Measurements from ENCODE around the gene ABCA5. TPM values are rescaled to one million over a fixed set of nuclear protein-coding genes. Genes with fewer than 3 reads are reported as not detected.

The ABCA5 gene
- total and polyA plus RNA-seq, 10 of the 15 experiments (the other 5 are each of a cell fraction or from before 2014, with no cell fraction given): 11.8 to 31.1 (median 18.1) TPM

- no peak overlapping the region for H3K4me2 ChIP-seq (ENCODE audit: control insufficient read depth, insufficient read depth)
- H4K20me1 ChIP-seq (ENCODE audit: control insufficient read depth, insufficient read depth): no peaks in the 10 kb centered on the region
- no peaks in the 10 kb centered on the region for H3K27me3 ChIP-seq (replicated peaks in 1 of 2; ENCODE audit: control insufficient read depth in 2 of 2, insufficient read depth in 2 of 2, low read length in 1 of 2)
- H3K36me3 ChIP-seq (ENCODE audit: control insufficient read depth in 2 of 2, insufficient read depth in 2 of 2, low read length in 1 of 2): peaks cover 0 to 6% of the 10 kb centered on the region in 2 experiments; a peak in 1 of 4 replicates
- H3K4me1 ChIP-seq (ENCODE audit: control insufficient read depth, insufficient read depth, low read length): no peaks in the 10 kb centered on the region
- BruUV-seq (replicated peaks): no TSS peak
- H3K9ac ChIP-seq (ENCODE audit: control insufficient read depth, insufficient read depth, low read length): no peak overlapping the region
- no peak for FAIRE-seq
- H3K9me3 ChIP-seq (replicated peaks; ENCODE audit: control insufficient read depth, insufficient read depth, low read length): no peaks in the 10 kb centered on the region; the same call in 2 of the 3 replicates
- CTCF ChIA-PET: no interaction called here
- no peak for ATAC-seq
- RAD21 ChIA-PET (ENCODE audit: unreplicated experiment): no interaction called here
- DNase-seq (ENCODE audit: low read depth, low spot score): no peak
- 75% methylated on average over 1 of the region's 1 CpG for WGBS (ENCODE audit: insufficient coverage, insufficient replicate concordance, low lambda C conversion rate, missing lambda C conversion rate)
- peaks cover 8% of the 10 kb centered on the region for H3K79me2 ChIP-seq (ENCODE audit: control insufficient read depth, insufficient read depth, low read length)
- H2AFZ ChIP-seq (ENCODE audit: control insufficient read depth, low read depth, low read length): no peak overlapping the region
- intact Hi-C loops (cut with micrococcal nuclease; ENCODE audit: unreplicated experiment) (no loop called here), in situ Hi-C loops (cut with MboI) (no loop called here)
- no peak overlapping the region for H3K27ac ChIP-seq (ENCODE audit: control insufficient read depth, insufficient read depth)
- POLR2A ChIA-PET: no interaction called here
- SMC1A ChIA-PET (ENCODE audit: uncharacterized antibody, unreplicated experiment): interaction anchor here (0.5 kb wide), 1 partner anchor 20 kb away, joined by 4 read pairs; no protein-coding TSS in a partner anchor
- H3K4me3 ChIP-seq: no peak overlapping the region
- TF ChIP-seq YBX1 (IDR thresholded peaks at IDR 0.05): no peak
- TF ChIP-seq BCL11A (IDR thresholded peaks at IDR 0.05; ENCODE audit: low read depth, low read length): no peak
- no peak for TF ChIP-seq GATAD2B (conservative IDR thresholded peaks at IDR 0.05; ENCODE audit: low read depth)
- TF ChIP-seq SMC3 (IDR thresholded peaks at IDR 0.05; ENCODE audit: borderline replicate concordance, low read length): no peak
- no peak for TF ChIP-seq STAT3 (IDR thresholded peaks at IDR 0.05; ENCODE audit: low read depth, low read length)
- TF ChIP-seq SIX5 (IDR thresholded peaks at IDR 0.05; ENCODE audit: low read depth, low read length, severe bottlenecking): no peak
- TF ChIP-seq PAX5 (IDR thresholded peaks at IDR 0.05; ENCODE audit: borderline replicate concordance, low read depth, low read length): no peak
- TF ChIP-seq MEF2A (IDR thresholded peaks at IDR 0.05; ENCODE audit: insufficient read depth, low read depth, low read length): no peak
- TF ChIP-seq SUZ12 (IDR thresholded peaks at IDR 0.05; ENCODE audit: unreplicated experiment): no peak
- TF ChIP-seq ZBTB4 (CRISPR knock-in tag; IDR thresholded peaks at IDR 0.05): no peak
Observed at GRCh38 chr17:69317625-69318024, 9.3 kb downstream of the ABCA5 start.

All from GM12878 (cell line).